SKM-1 treated with dmso at 0.1 percent for 144 hours (cell line): ENCODE data around the gene CCN5.
"Not testable (repeated sequence)": the region's sequence is repeated elsewhere in the genome, so short reads cannot be mapped to it uniquely, and the experiment has no call there.

Source experiments
- DNase-seq: peaks from one replicate; lab custom pipeline; 2025; ENCODE audit not compliant: unreplicated experiment; lab: John Stamatoyannopoulos, UW

The CCN5 gene, protein sequence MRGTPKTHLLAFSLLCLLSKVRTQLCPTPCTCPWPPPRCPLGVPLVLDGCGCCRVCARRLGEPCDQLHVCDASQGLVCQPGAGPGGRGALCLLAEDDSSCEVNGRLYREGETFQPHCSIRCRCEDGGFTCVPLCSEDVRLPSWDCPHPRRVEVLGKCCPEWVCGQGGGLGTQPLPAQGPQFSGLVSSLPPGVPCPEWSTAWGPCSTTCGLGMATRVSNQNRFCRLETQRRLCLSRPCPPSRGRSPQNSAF

GRCh38 chr20:44714701-44715498, at the start of gene CCN5:
Gene CCN5, plus strand, starts transcription at chr20:44715369. Its CDS starts 22 bp downstream, at chr20:44715391.
- peak; percentile 20 for DNase-seq

GRCh38 chr20:44666066-44666465, 49.1 kb upstream of the CCN5 start:
- DNase-seq = no peak

DNA sequence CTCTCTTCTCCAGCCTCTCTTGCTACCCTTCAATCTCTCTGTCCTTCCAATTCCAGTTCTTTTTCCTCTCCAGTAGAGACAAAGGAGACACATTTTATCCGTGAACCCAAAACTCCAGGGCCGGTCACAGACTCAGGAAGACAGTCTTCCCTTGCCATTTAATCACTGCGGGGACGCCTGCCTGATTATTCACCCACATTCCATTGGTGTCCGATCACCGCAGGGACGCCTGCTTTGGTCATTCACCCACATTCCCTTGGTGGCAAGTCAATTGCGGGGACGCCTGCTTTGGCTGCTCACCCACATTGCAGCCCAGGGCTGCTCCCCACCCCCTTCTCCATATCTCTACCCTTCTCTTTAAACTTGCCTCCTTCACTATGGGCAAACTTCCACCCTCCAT, 44.3 kb upstream of the CCN5 start:
- DNase-seq = not testable (repeated sequence)

DNA sequence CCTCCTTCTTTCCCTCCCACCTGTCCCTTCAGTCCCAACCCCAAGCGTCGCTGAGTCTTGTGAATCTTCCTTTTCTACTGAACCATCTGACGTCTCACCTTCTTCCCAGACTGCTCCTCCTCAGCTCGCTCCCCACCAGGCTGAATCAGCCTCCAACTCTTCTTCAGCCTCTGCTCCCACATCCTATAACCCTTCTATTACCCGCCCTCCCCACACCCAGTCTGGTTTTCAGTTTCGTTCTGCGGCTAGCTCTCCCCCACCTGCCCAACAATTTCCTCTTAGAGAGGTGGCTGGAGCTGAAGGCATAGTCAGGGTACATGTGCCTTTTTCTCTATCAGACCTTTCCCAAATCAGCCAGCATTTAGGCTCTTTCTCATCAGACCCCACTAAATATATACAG, 43.6 kb upstream of the CCN5 start:
- DNase-seq = not testable (repeated sequence)

DNA sequence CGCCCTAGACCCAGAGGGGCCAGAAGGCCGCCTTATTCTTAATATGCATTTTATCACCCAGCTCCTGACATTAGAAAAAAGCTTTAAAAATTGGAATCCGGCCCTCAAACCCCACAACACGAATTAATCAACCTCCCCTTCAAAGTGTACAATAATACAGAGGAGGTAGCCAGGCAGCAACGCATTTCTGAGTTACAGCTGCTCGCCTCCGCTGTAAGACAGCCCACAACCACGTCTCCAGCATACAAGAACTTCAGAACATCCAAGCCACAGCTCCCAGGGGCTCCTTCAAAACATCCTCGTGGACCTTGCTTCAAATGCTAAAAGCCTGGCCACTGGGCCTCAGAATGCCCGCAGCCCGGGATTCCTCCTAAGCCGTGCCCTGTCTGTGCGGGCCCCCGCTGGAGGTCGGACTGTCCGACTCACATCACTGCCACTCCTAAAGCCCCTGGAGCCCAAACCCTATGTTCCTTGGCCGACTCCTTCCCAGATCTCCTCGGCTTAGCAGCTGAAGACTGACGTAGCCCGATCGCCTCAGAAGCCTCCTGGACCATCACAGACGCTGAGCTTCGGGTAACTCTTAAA, 42.8 kb upstream of the CCN5 start:
- DNase-seq = not testable (repeated sequence)

GRCh38 chr20:44678242-44678641, 36.9 kb upstream of the CCN5 start:
- DNase-seq = no peak

- DNase-seq = no peak
Observed at GRCh38 chr20:44678990-44679611, 36.1 kb upstream of the CCN5 start.

DNA sequence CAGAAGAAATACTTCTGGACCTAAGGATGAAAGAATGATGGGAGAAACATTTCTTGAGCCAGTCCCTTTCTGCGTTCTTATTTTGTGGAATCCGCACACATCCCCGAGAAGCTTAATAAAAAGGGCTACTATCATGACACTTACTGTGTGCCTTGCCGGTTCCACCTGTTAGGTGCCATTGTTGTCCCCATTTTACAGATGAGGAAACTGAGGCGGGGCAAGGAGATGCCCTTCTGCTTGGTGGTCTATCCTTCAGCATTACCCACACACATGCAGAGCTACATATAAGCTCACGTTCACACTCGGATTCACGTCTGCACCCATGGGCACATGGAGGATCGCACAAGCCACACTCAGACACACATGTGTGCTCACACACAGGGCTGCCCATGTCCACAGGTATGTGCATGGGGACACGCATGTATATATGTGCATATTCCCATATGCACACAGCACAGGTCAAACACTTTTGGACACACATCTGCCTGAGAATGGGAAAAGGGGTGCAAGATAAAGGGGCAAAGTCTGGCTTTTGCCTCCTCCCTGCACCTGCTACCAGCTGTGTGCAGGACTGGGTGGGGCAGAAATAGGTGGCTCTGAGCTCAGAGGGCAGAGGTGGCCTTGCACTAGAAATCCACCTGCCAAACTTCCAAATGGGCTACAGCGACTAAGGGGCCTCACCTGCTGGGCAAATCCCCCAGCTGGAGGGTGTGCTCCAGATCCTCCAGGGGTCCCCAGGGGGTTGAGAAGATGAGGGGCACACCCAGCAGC, 33.2 kb upstream of the CCN5 start:
- DNase-seq = no peak

GRCh38 chr20:44683263-44684046, 31.7 kb upstream of the CCN5 start:
- DNase-seq = peak; percentile 55

GRCh38 chr20:44684047-44684967, 30.9 kb upstream of the CCN5 start:
- DNase-seq = no peak

DNA sequence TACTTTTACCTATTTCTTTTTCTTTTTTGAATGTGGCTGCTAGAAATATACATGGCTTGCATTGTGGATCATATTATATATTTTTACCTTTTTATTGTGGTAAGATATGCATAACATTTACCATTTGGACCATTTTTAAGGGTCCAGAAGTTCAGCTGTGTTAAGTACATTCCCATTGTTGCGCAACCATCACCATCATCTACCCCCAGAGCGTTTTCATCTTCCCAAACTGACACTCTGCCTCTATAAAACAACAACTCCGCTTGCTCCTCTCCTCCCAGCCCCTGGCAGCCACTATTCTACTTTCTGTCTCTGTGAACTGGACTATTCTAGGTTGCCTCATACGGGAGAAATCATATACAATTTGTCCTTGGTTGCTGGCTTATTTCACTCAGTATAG, 28.2 kb upstream of the CCN5 start:
- no peak for DNase-seq

GRCh38 chr20:44688053-44688625, 27.0 kb upstream of the CCN5 start:
- DNase-seq = no peak

DNA sequence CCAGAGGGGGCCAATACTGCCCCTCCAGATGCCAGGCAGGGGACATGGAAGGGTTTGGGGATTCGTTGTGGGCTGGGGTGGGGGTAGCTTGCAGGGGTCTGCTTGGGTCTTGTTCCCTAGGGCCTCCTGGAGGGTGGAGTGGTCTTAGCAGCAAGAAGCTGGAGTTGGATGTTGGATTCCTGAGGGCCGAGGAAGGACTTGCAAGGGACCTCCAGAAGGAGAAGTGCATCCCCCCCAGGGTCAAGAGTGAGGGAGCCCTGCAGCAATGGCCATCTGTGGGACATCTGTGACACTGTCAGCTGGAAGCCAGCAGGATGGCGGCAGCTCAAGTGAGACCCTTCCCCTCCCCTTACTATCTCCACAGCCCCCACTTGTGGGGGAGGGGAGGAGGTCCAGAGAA, 25.4 kb upstream of the CCN5 start:
- DNase-seq = no peak

DNA sequence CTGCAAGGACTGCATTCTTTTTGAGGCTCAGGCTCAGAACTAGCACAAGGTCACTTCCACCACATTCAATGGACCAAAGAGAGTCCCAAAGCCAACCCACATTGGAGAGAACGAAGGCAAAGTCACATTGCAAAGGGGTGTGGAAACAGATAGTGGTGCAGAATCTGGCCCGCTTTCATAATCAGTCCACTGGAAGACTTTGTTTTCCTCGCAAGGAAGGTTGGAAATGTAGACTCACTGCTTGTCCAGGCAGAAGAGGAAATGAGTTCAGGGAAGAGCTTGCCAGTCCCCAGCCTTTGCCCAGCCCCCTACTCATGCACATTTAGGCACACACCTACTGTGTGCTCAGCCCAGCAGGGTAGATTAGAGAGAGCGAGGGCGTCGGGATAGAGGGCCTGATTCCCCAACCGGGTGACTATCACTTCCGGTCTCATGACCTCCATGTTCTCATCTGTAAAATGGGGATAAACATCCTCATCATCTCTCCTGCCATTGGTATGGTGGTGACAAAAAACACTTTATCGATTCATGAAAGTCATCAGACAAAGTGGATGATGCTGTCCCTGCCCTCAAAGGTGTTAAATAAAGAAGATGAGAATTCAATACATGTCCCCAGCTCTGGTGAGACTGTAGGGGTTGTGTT, 24.3 kb upstream of the CCN5 start:
- no peak for DNase-seq

- no peak for DNase-seq
Observed at GRCh38 chr20:44691424-44692423, 23.4 kb upstream of the CCN5 start.

DNA sequence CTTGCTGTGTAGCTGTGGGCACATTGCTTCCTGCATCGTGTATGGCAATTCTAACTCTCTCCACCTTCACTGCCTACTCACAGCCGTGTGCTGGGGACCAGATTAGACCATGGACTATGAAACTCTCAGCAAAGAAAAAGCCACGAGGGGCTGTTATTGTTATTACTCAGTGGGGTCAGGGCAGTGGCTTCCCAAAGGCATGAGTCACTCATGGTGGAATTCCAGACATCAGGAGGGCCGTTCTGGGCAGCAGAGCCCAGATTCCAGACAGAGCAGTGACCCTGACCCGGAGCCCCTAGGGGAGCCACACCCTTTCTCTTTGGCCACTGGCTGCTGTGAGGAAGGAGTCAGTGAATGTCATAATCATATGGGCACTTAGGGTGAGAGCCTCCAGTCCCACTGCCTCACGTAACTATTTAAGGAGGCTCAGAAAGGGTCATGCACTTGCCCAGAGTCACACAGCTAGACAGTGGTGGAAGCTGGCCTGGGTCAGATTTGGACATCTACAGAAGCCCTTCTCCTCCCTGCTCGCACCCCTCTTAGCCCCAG, 22.2 kb upstream of the CCN5 start:
- DNase-seq = no peak

GRCh38 chr20:44693627-44694026, 21.5 kb upstream of the CCN5 start:
- DNase-seq = no peak
